ENCODE measurements around the gene C6orf15. TPM values are rescaled to one million over a fixed set of nuclear protein-coding genes. Genes with fewer than 3 reads are reported as not detected.
A peak's percentile ranks its signal among the peaks of the same experiment; 100 is the strongest.
"Not testable (repeated sequence)": the region's sequence is repeated elsewhere in the genome, so short reads cannot be mapped to it uniquely, and the experiment has no call there.

The C6orf15 gene
- total RNA-seq, 1 experiment from 2014 or later: not detected

- no peak for DNase-seq
- no peaks in the 10 kb centered on the region for H3K27me3 ChIP-seq (ENCODE audit: control insufficient read depth, insufficient read depth, low read length)
- no peak overlapping the region for H3K4me3 ChIP-seq (ENCODE audit: insufficient read depth, low read depth, low read length)
- no peaks in the 10 kb centered on the region for H3K36me3 ChIP-seq (replicated peaks; ENCODE audit: control insufficient read depth, insufficient read depth, low read length)
Observed at GRCh38 chr6:31076611-31077010, 35.8 kb downstream of the C6orf15 start.

GRCh38 chr6:31075528-31075927 lies 36.8 kb downstream of the C6orf15 start:
- H3K4me3 ChIP-seq (ENCODE audit: insufficient read depth, low read depth, low read length): no peak overlapping the region
- no peak for DNase-seq
- no peaks in the 10 kb centered on the region for H3K27me3 ChIP-seq (ENCODE audit: control insufficient read depth, insufficient read depth, low read length)
- no peaks in the 10 kb centered on the region for H3K36me3 ChIP-seq (replicated peaks; ENCODE audit: control insufficient read depth, insufficient read depth, low read length)

DNA sequence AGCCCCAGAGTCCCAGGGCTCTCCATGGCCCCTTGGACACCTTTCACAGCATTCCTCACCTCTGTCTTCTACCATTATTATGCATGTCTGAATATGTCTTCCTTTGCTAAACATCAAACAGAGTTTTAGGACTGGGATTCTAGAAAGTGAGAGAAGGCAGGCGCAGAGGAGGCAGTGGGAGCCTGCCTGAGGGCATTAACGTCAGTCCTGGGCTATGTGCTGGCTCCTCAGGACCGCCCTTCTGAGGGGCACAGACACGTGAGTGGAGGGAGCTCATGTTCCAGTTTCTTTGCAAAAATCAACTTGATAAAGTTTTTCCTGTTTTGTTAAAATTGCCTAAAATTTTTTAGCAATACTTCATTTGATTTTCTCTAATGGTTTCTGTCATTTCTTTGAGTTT lies 38.0 kb downstream of the C6orf15 start:
- DNase-seq: no peak
- no peak overlapping the region for H3K4me3 ChIP-seq (ENCODE audit: insufficient read depth, low read depth, low read length)
- H3K27me3 ChIP-seq (ENCODE audit: control insufficient read depth, insufficient read depth, low read length): no peaks in the 10 kb centered on the region
- H3K36me3 ChIP-seq (replicated peaks; ENCODE audit: control insufficient read depth, insufficient read depth, low read length): no peaks in the 10 kb centered on the region

DNA sequence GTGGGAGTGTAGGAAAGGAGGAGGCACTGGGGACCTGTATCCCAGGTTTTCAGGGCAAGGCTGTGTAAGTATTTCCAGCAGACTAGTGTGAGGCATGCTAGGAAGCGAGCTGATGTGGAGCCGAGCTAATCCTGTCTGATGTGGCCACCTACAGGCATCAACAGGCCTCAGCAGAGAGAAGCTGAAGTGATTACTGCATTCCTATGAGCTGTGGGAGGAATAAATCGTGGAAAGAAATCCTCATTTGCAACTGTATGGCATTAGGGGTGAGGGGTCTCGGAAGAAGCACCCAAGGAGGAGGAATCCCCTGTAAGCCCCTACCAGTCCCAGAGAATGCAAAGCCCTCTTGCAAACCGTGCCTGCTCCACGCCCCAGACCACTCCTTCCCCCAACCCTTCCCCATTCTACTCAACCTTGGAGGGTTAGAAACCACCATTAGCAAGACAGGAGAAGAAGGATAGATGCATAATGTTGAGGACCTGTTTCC lies 41.6 kb downstream of the C6orf15 start:
- no peaks in the 10 kb centered on the region for H3K36me3 ChIP-seq (replicated peaks; ENCODE audit: control insufficient read depth, insufficient read depth, low read length)
- no peak overlapping the region for H3K4me3 ChIP-seq (ENCODE audit: insufficient read depth, low read depth, low read length)
- DNase-seq: peak; percentile 78
- H3K27me3 ChIP-seq (ENCODE audit: control insufficient read depth, insufficient read depth, low read length): no peaks in the 10 kb centered on the region

DNA sequence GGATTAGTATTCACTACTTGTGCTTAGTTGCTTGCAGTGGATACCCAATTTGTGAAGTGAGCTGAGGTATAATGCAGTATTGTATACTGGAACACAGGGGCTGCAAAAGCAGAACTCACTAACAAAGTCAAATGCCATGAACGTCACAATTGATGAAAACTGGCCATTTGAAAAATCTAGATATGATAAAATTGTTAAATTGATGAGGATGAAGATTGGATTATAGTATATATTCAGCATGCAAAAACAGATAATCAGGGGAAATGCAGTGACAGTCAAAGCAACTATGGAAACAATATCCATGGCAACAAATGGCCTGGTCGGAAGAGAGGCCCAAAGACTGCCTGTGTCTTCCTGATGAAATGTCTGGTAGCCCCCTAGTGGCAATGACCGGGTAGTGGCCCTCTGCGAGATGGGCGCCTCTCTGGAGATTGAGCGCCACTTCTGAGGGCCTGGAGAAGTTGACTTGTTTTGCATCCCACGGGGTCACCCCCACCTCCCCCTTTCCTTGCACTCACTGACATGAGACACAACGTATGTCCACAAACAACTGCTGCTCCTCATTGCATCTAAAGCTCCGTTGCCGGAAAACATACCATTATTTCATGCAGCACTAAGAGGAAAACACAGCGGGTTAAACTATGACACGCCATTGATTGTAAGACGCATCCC lies 43.6 kb downstream of the C6orf15 start:
- H3K4me3 ChIP-seq (ENCODE audit: insufficient read depth, low read depth, low read length): no peak overlapping the region
- DNase-seq: peak; percentile 86
- no peaks in the 10 kb centered on the region for H3K36me3 ChIP-seq (replicated peaks; ENCODE audit: control insufficient read depth, insufficient read depth, low read length)
- H3K27me3 ChIP-seq (ENCODE audit: control insufficient read depth, insufficient read depth, low read length): no peaks in the 10 kb centered on the region

- not testable (repeated sequence) for DNase-seq; H3K36me3 ChIP-seq (replicated peaks; ENCODE audit: control insufficient read depth, insufficient read depth, low read length); H3K27me3 ChIP-seq (ENCODE audit: control insufficient read depth, insufficient read depth, low read length); H3K4me3 ChIP-seq (ENCODE audit: insufficient read depth, low read depth, low read length)
Observed at GRCh38 chr6:31067891-31068668, 44.3 kb downstream of the C6orf15 start.

DNA sequence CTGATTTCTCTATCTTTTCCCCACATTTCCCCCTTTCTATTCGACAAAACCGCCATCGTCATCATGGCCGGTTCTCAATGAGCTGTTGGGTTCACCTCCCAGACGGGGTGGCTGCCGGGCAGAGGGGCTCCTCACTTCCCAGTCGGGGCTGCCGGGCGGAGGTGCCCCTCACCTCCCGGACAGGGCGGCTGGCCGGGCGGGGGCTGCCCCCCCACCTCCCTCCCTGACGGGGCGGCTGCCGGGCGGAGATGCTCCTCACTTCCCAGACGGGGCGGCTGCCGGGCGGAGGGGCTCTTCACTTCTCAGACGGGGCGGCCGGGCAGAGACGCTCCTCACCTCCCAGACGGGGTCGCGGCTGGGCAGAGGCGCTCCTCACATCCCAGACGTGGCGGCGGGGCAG lies 45.3 kb downstream of the C6orf15 start:
- not testable (repeated sequence) for H3K36me3 ChIP-seq (replicated peaks; ENCODE audit: control insufficient read depth, insufficient read depth, low read length); H3K4me3 ChIP-seq (ENCODE audit: insufficient read depth, low read depth, low read length); DNase-seq; H3K27me3 ChIP-seq (ENCODE audit: control insufficient read depth, insufficient read depth, low read length)

DNA sequence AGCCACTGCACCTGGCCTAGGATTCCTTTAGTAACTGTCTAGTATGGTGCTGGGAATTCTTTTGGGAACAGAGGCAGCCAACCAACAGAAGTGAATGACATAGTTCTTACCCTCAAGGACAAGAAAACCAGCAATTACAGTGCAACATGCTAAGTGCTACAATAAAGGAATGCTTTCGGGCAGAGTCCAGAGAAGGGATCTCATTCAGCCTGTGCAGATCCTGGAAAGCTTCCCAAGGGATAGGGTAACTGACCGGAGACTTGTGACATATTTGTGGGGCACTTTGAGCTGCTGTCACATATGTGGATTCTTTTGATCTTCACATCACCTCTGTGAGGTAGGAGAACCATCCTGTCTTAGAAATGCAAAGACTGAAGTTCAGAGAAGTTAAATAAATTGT lies 46.8 kb downstream of the C6orf15 start:
- no peak for DNase-seq
- Histone ChIP-seq H3K36me3 (replicated peaks; ENCODE audit: control insufficient read depth, insufficient read depth, low read length) (no peaks in the 10 kb centered on the region), H3K27me3 (ENCODE audit: control insufficient read depth, insufficient read depth, low read length) (no peaks in the 10 kb centered on the region), H3K4me3 (ENCODE audit: insufficient read depth, low read depth, low read length) (no peak overlapping the region)

- no peak for DNase-seq
- no peaks in the 10 kb centered on the region for H3K27me3 ChIP-seq (ENCODE audit: control insufficient read depth, insufficient read depth, low read length)
- no peak overlapping the region for H3K4me3 ChIP-seq (ENCODE audit: insufficient read depth, low read depth, low read length)
- H3K36me3 ChIP-seq (replicated peaks; ENCODE audit: control insufficient read depth, insufficient read depth, low read length): no peaks in the 10 kb centered on the region
Observed at GRCh38 chr6:31063906-31064435, 48.4 kb downstream of the C6orf15 start.

Other genes starting within 250 kb of the C6orf15 start
- 117 and 127 TPM in 2 replicates for gene DDR1, start 228.1 kb downstream of the C6orf15 start, total RNA-seq (2014; rRNA removed; shearing (Covaris generic))
- gene GTF2H4, start 204.4 kb downstream of the C6orf15 start, total RNA-seq (2014; rRNA removed; shearing (Covaris generic)): 30.5 and 30.9 TPM in 2 replicates
- gene VARS2, start 198.3 kb downstream of the C6orf15 start, total RNA-seq (2014; rRNA removed; shearing (Covaris generic)): 54.4 and 60.5 TPM in 2 replicates
- not detected in 2 replicates for gene SFTA2, start 180.4 kb downstream of the C6orf15 start, total RNA-seq (2014; rRNA removed; shearing (Covaris generic))
- not detected in 2 replicates for gene MUCL3, start 171.6 kb downstream of the C6orf15 start, total RNA-seq (2014; rRNA removed; shearing (Covaris generic))
- not detected in 2 replicates for gene MUC21, start 128.9 kb downstream of the C6orf15 start, total RNA-seq (2014; rRNA removed; shearing (Covaris generic))
- gene MUC22, start 102.1 kb downstream of the C6orf15 start, total RNA-seq (2014; rRNA removed; shearing (Covaris generic)): not detected in 2 replicates
- gene PSORS1C1, start 2.2 kb upstream of the C6orf15 start, total RNA-seq (2014; rRNA removed; shearing (Covaris generic)): 0.10 TPM in 1 of 2 replicates, not detected in the other
- not detected in 2 replicates for gene CDSN, start 7.9 kb upstream of the C6orf15 start, total RNA-seq (2014; rRNA removed; shearing (Covaris generic))
- 0.07 TPM in 1 of 2 replicates, not detected in the other for gene PSORS1C2, start 26.5 kb upstream of the C6orf15 start, total RNA-seq (2014; rRNA removed; shearing (Covaris generic))
- 54.0 and 74.8 TPM in 2 replicates for gene CCHCR1, start 45.2 kb upstream of the C6orf15 start, total RNA-seq (2014; rRNA removed; shearing (Covaris generic))
- gene TCF19, start 46.0 kb upstream of the C6orf15 start, total RNA-seq (2014; rRNA removed; shearing (Covaris generic)): 26.8 and 34.3 TPM in 2 replicates
- gene POU5F1, start 58.1 kb upstream of the C6orf15 start, total RNA-seq (2014; rRNA removed; shearing (Covaris generic)): 4,433 and 5,140 TPM in 2 replicates
- 33.7 and 34.7 TPM in 2 replicates for gene HLA-C, start 159.5 kb upstream of the C6orf15 start, total RNA-seq (2014; rRNA removed; shearing (Covaris generic))
- gene HLA-B, start 244.6 kb upstream of the C6orf15 start, total RNA-seq (2014; rRNA removed; shearing (Covaris generic)): 7.3 and 27.3 TPM in 2 replicates